Measurements from ENCODE around the gene MBOAT2.

DNA sequence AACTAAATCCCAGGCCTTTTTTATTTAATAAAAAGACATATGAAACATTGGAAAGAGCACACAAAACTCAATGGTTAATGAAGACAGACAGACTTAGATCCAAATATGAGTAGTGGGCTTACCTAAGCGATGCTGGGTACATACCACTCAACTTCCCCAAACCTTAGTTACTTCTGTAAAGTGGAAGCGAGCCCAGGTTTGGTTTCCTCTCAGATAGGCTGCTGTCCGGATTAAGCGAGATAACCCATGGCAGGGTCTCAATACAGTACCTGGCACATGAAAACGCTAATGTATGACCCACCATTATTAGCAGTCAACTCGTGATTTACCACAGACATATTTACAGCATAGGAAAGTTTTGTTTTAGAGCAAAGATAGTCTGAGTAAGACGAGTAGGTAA lies 21.6 kb downstream of the MBOAT2 start:
- TF ChIP-seq, protein P1, sequence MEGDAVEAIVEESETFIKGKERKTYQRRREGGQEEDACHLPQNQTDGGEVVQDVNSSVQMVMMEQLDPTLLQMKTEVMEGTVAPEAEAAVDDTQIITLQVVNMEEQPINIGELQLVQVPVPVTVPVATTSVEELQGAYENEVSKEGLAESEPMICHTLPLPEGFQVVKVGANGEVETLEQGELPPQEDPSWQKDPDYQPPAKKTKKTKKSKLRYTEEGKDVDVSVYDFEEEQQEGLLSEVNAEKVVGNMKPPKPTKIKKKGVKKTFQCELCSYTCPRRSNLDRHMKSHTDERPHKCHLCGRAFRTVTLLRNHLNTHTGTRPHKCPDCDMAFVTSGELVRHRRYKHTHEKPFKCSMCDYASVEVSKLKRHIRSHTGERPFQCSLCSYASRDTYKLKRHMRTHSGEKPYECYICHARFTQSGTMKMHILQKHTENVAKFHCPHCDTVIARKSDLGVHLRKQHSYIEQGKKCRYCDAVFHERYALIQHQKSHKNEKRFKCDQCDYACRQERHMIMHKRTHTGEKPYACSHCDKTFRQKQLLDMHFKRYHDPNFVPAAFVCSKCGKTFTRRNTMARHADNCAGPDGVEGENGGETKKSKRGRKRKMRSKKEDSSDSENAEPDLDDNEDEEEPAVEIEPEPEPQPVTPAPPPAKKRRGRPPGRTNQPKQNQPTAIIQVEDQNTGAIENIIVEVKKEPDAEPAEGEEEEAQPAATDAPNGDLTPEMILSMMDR (IDR thresholded peaks at IDR 0.05) = no peak
- TF ChIP-seq POLR2A (IDR thresholded peaks at IDR 0.05) (no peak), EP300 (IDR thresholded peaks at IDR 0.05) (no peak)
